Epithelial cell of esophagus (primary cell): ENCODE measurements around the gene TOMM5.
A peak's percentile ranks its signal among the peaks of the same experiment; 100 is the strongest.

Experiments used
- DNase-seq: peaks from one replicate; pipeline ENCODE4 v3.0.0; 2010; ENCODE audit warnings: low read depth
- H3K4me3 ChIP-seq: 2 replicates; pipeline ENCODE4 v1.5.1; 2011; ENCODE audit warnings: mild to moderate bottlenecking, low read length, control low read depth
- TF ChIP-seq, protein P1 (sequence below): IDR thresholded peaks from 2 replicates; pipeline ENCODE4 v1.5.1; 2011; ENCODE audit warnings: low read depth, mild to moderate bottlenecking, low read length, control low read depth, inconsistent platforms; ENCODE audit not compliant: insufficient read depth; ENCODE audit errors: missing control alignments

The TOMM5 gene

DNA sequence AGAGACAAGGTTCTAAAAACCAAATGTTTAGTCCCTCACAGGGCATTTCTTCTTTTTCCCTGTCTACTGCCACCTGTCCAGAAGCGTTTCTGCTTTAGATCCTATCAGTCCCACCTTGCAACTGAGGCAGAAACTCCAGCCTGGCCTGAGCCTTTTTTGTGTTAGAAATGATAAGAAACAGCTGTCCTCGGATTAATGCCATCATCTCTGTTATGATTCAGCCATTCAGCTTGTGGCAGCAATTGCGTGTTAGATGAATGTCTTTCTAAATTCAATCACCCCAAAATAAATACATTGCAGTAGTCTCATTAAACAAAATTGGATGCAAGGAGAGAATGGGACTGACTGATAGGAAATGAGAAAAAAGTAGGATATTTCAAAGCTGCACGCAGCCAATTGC lies 30.1 kb upstream of the TOMM5 start:
- DNase-seq = no peak
- no peak overlapping the region for H3K4me3 ChIP-seq
- TF ChIP-seq, protein P1, sequence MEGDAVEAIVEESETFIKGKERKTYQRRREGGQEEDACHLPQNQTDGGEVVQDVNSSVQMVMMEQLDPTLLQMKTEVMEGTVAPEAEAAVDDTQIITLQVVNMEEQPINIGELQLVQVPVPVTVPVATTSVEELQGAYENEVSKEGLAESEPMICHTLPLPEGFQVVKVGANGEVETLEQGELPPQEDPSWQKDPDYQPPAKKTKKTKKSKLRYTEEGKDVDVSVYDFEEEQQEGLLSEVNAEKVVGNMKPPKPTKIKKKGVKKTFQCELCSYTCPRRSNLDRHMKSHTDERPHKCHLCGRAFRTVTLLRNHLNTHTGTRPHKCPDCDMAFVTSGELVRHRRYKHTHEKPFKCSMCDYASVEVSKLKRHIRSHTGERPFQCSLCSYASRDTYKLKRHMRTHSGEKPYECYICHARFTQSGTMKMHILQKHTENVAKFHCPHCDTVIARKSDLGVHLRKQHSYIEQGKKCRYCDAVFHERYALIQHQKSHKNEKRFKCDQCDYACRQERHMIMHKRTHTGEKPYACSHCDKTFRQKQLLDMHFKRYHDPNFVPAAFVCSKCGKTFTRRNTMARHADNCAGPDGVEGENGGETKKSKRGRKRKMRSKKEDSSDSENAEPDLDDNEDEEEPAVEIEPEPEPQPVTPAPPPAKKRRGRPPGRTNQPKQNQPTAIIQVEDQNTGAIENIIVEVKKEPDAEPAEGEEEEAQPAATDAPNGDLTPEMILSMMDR = no peak

- TF ChIP-seq, protein P1 = no peak
- DNase-seq = no peak
- no peak overlapping the region for H3K4me3 ChIP-seq
Observed at GRCh38 chr9:37621273-37622121, 29.1 kb upstream of the TOMM5 start.

- H3K4me3 ChIP-seq = no peak overlapping the region
- TF ChIP-seq, protein P1 = no peak
- no peak for DNase-seq
Observed at GRCh38 chr9:37620396-37620795, 28.0 kb upstream of the TOMM5 start.

- no peak overlapping the region for H3K4me3 ChIP-seq
- DNase-seq = no peak
- TF ChIP-seq, protein P1 = no peak
Observed at GRCh38 chr9:37619806-37620205, 27.4 kb upstream of the TOMM5 start.

GRCh38 chr9:37618817-37619216 lies 26.4 kb upstream of the TOMM5 start:
- TF ChIP-seq, protein P1 = no peak
- peak; percentile 68 for DNase-seq

GRCh38 chr9:37617832-37618231 lies 25.4 kb upstream of the TOMM5 start:
- TF ChIP-seq, protein P1 = no peak
- H3K4me3 ChIP-seq = no peak overlapping the region
- peak; percentile 48 for DNase-seq

More at GRCh38 chr9:37618817-37619216, 26.4 kb upstream of the TOMM5 start:
- H3K4me3 ChIP-seq = no peak overlapping the region

DNA sequence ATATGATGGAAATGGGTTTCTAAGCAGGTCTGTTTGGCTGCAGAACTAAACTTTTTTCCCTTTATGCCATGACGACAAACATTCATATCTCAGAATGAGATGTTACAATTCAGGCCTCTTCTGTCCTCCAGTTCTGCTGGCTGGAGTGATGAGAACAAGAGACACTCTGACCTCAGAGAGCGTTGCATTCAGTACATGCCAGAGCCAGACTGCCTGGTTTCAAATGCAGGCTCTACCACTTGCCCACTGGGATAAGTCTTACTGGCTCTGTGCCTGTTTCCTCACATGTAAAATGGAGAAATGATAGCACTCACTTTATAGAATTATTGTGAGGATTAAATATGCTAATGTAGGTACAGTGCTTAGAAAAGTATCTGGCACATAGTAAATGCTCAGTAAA lies 24.8 kb upstream of the TOMM5 start:
- TF ChIP-seq, protein P1 = no peak
- no peak overlapping the region for H3K4me3 ChIP-seq
- DNase-seq = no peak
